Kidney (tissue), 14 donors: ENCODE results near the gene L3MBTL4. TPM values are rescaled to one million over a fixed set of nuclear protein-coding genes. Genes with fewer than 3 reads are reported as not detected.

Source experiments
- DNase-seq, 5 donors: peaks; one replicate each; pipeline ENCODE4 v3.0.0-alpha.2; 2013 to 2020
- FAIRE-seq: peaks from 2 replicates; lab custom pipeline; 2012; peaks lifted over from hg19 to GRCh38; lab: Jason Lieb, UNC
- H3K27ac ChIP-seq, 2 donors: one replicate each; pipeline ENCODE4 v1.7.0; 2013; ENCODE audit warnings: low read depth in 2 of 2, low read length in 2 of 2, inconsistent platforms in 1 of 2
- H3K27me3 ChIP-seq: one replicate; pipeline ENCODE4 v1.7.1; 2013; ENCODE audit warnings: low read length, inconsistent platforms; ENCODE audit not compliant: control insufficient read depth, insufficient read depth
- H3K36me3 ChIP-seq, 3 donors: one replicate each; pipeline versions ENCODE4 v1.7.0 to v1.7.1; 2013; ENCODE audit warnings: low read length in 3 of 3, control low read depth in 1 of 3, inconsistent platforms in 1 of 3; ENCODE audit not compliant: insufficient read depth in 3 of 3, control insufficient read depth in 2 of 3
- H3K4me1 ChIP-seq, 3 donors: one replicate each; pipeline versions ENCODE4 v1.7.0 to v1.7.1; 2013; ENCODE audit warnings: low read length in 3 of 3, inconsistent platforms in 1 of 3, low read depth in 1 of 3; ENCODE audit not compliant: control insufficient read depth in 2 of 3, insufficient read depth in 2 of 3
- H3K4me3 ChIP-seq, 3 donors: one replicate each; pipeline versions ENCODE4 v1.7.0 to v1.8.1; 2013; ENCODE audit warnings: low read length in 3 of 3, control low read depth in 1 of 3, inconsistent platforms in 1 of 3
- H3K9ac ChIP-seq, 3 donors: one replicate each; pipeline versions ENCODE4 v1.7.0 to v1.7.1; 2013; ENCODE audit warnings: low read length in 3 of 3, control low read depth in 1 of 3, inconsistent platforms in 1 of 3
- H3K9me3 ChIP-seq, 3 donors: one replicate each; pipeline versions ENCODE4 v1.7.0 to v1.7.1; 2013; ENCODE audit warnings: low read length in 3 of 3, control low read depth in 1 of 3, inconsistent platforms in 1 of 3; ENCODE audit not compliant: control insufficient read depth in 2 of 3, insufficient read depth in 1 of 3
- CTCF ChIP-seq: IDR thresholded peaks from 3 replicates; pipeline ENCODE4 v1.5.1; 2012; ENCODE audit warnings: mild to moderate bottlenecking, moderate library complexity, borderline replicate concordance; ENCODE audit not compliant: insufficient read depth; ENCODE audit errors: extremely low read depth
- intact Hi-C: fragments of 100-400 bp; cut with DNase I; formaldehyde crosslinking; loops from one replicate; pipeline ENCODE4 v1.11.1; 2022
- polyA plus RNA-seq: library from polyadenylated mRNA; stranded (reverse); fragments of 350-450 nt; fragmentation: Illumina TruSeq; extraction: RNeasy Lipid Tissue Mini Kit (QIAGEN cat#74804); gene quantifications from one replicate; pipeline ENCODE4 v1.2.3, GENCODE V29; 2014; ENCODE audit warnings: low read depth, low replicate concordance; ENCODE audit not compliant: insufficient read depth
- total RNA-seq: library from RNA; stranded (reverse); fragmentation: NEBNext Ultra II Directional; extraction: Animal tissue kit (Norgen Biotek cat#: 25700); gene quantifications from one replicate; pipeline ENCODE4 v1.2.1, GENCODE V29; 2021
- donor health status: control.
- donor health status: control.
- donor health status: control.
- donor health status: control.
- donor health status: control.
- donor health status: DM: yes; HTN: yes; CAD: no.
- donor health status: Normal renal cell carcinoma (clear cell type).

L3MBTL4 gene
- total and polyA plus RNA-seq, 2 donors from 2014 or later, result 3.9 to 15.2 TPM

DNA sequence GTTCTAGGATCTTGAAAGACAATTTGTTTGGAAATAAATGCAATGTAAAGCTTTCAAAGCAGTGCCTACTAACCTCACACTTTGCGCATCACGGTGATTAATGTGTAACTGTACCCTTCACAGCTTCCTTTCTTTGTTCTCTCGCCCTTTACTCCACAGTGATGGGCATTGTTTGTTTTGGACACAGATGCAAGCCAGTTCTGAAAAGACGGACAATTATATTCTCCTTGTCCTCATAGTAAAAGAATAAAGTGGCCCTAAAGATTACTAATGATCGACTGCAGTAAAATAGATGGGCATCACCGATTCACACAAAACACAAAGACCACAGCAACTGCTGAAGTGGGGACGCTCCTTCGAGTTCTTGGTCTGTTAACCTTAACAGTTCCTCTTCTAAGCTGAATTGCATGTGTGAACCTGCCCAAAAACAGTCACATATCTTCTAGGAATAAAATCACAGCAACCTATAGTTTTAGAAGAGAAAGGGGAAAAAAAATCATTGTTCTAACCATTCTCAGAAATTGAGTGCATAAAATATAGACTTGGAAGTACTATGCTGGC is 7.7 kb downstream of the L3MBTL4 start:
- intact Hi-C loops, result no loop called here
- Histone ChIP-seq H3K27me3 (no peaks in the 10 kb centered on the region), H3K9me3 (no peaks in the 10 kb centered on the region), H3K4me3 (no peak overlapping the region), H3K36me3 (no peaks in the 10 kb centered on the region), H3K4me1 (peaks cover 0 to 16% (median 7%) of the 10 kb centered on the region in 3 donors), H3K27ac (no peak overlapping the region), H3K9ac (no peak overlapping the region)
- no peak for TF ChIP-seq CTCF
- FAIRE-seq (no peak), DNase-seq (peak in 2 of 5 donors; percentile 41 to 51)

GRCh38 chr18:6406075-6406909 is 8.4 kb downstream of the L3MBTL4 start:
- Histone ChIP-seq H3K9me3 (no peaks in the 10 kb centered on the region), H3K36me3 (no peaks in the 10 kb centered on the region), H3K9ac (no peak overlapping the region), H3K27ac (no peak overlapping the region), H3K27me3 (no peaks in the 10 kb centered on the region), H3K4me1 (peaks cover 0 to 16% (median 7%) of the 10 kb centered on the region in 3 donors), H3K4me3 (no peak overlapping the region)
- TF ChIP-seq CTCF, result no peak
- intact Hi-C loops, result no loop called here
- DNase-seq, result peak in 1 of 5 donors; percentile 10
- no peak for FAIRE-seq

GRCh38 chr18:6405237-6406074 is 9.3 kb downstream of the L3MBTL4 start:
- no peak overlapping the region for H3K27ac ChIP-seq
- H3K4me3 ChIP-seq, result no peak overlapping the region
- no peaks in the 10 kb centered on the region for H3K36me3 ChIP-seq
- H3K9me3 ChIP-seq, result no peaks in the 10 kb centered on the region
- H3K4me1 ChIP-seq, result peaks cover 0 to 16% (median 7%) of the 10 kb centered on the region in 3 donors
- DNase-seq (no peak), FAIRE-seq (no peak)
- H3K27me3 ChIP-seq, result no peaks in the 10 kb centered on the region
- no peak overlapping the region for H3K9ac ChIP-seq
- TF ChIP-seq CTCF, result no peak
- intact Hi-C loops, result no loop called here
